Cortex of kidney (tissue), 1 donor: ENCODE data around the gene PTGDR2.

Experiments
- DNase-seq: peaks from one replicate; lab custom pipeline; 2025; lab: John Stamatoyannopoulos, UW

PTGDR2 gene

DNA sequence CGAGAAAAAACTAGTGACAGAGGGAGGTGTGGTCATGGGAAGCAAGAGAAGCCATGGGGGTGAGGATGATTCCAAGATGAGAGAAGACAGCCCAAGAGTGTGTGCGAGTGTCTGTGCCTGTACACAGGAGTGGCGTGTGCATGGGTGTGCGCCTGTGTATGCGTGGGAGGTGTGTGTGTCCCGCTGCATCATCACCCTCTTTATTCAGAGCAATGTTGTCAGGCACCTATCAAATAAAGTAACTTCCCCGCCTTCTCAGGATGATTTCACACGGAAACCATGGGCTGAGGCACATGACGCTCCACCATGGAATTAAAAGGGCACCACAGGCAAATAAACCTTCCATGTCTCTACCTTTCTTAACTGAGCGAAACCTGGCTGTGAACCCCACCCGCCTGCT, 46.1 kb downstream of the PTGDR2 start:
- DNase-seq, result no peak

- DNase-seq, result no peak
Measured at GRCh38 chr11:60809249-60809648, 46.5 kb downstream of the PTGDR2 start.

- no peak for DNase-seq
Measured at GRCh38 chr11:60803273-60803936, 52.3 kb downstream of the PTGDR2 start.

GRCh38 chr11:60801194-60801593, 54.6 kb downstream of the PTGDR2 start:
- DNase-seq, result no peak
